SK-N-SH (cell line): Measurements from ENCODE around the gene LAIR2.

Experiments
- CTCF ChIP-seq: fragments of 200-600 bp; sonication (generic); IDR thresholded peaks from 2 replicates; pipeline ENCODE4 v1.6.1; 2017; ENCODE audit warnings: antibody characterized with exemption, mild to moderate bottlenecking, moderate library complexity
- EP300 ChIP-seq, 2 experiments: IDR thresholded peaks; 2 replicates each; pipeline versions ENCODE4 v1.4.0 to v1.6.1; 2012; ENCODE audit warnings: borderline replicate concordance in 1 of 2, low read depth in 1 of 2, low read length in 1 of 2
- FOXJ3 ChIP-seq: sonication (generic); formaldehyde crosslinking; IDR thresholded peaks from 2 replicates; pipeline ENCODE4 v1.5.1; 2020; ENCODE audit warnings: mild to moderate bottlenecking, missing genetic modification reagents
- NFIC ChIP-seq: IDR thresholded peaks from 2 replicates; pipeline ENCODE4 v1.4.0; 2012; ENCODE audit warnings: borderline replicate concordance
- POLR2AphosphoS5 ChIP-seq: IDR thresholded peaks from 2 replicates; pipeline ENCODE4 v1.6.1; 2012; ENCODE audit warnings: low read depth, low read length
- REST ChIP-seq: IDR thresholded peaks from 2 replicates; pipeline ENCODE4 v1.6.1; 2012; ENCODE audit warnings: mild to moderate bottlenecking, low read depth, low read length, moderate library complexity
- SMC3 ChIP-seq: IDR thresholded peaks from 2 replicates; pipeline ENCODE4 v1.6.1; 2012; ENCODE audit warnings: low read depth, low read length, improper control_type of control experiment

- TF ChIP-seq POLR2AphosphoS5 (no peak), SMC3 (no peak), NFIC (no peak), REST (no peak), FOXJ3 (CRISPR knock-in tag) (no peak), EP300 (IDR thresholded peaks at IDR 0.05; ENCODE audit: borderline replicate concordance in 1 of 2, low read depth in 1 of 2, low read length in 1 of 2) (no peak), CTCF (no peak)
Observed at GRCh38 chr19:54461210-54461609, 41.4 kb upstream of the LAIR2 start.
